HepG2 (cell line): ENCODE results near the gene DHFR2. TPM values are rescaled to one million over a fixed set of nuclear protein-coding genes. Genes with fewer than 3 reads are reported as not detected.

Experiments used
- ATAC-seq: fragments of 200-7000 bp; cut with Tn5 transposase; 3 replicates; pipeline ENCODE4 v1.9.1; 2020; ENCODE audit warnings: mild to moderate bottlenecking, moderate library complexity
- BruUV-seq: library from RNA; stranded (reverse); fragments of 400-500 nt; replicated peaks from 2 replicates; lab custom pipeline; 2021; lab: Mats Ljungman, UMichigan
- CTCF ChIA-PET: fragments of 300-600 bp; formaldehyde crosslinking; extraction: SDS; loops from one replicate; lab custom pipeline; 2021; ENCODE audit warnings: low total read pairs, inconsistent platforms, low intra/inter-chr PET ratio; lab: Yijun Ruan, JAX
- POLR2A ChIA-PET: fragments of 350-600 bp; sonication (Branson Sonifier 250); formaldehyde crosslinking; loops from one replicate; lab custom pipeline; 2020; ENCODE audit warnings: antibody characterized with exemption, inconsistent platforms; lab: Yijun Ruan, JAX
- DNase-seq: peaks from one replicate; pipeline ENCODE4 v3.0.0-alpha.2; 2015; ENCODE audit warnings: low spot score
- FAIRE-seq: peaks from 3 replicates; lab custom pipeline; 2011; peaks lifted over from hg19 to GRCh38; lab: Jason Lieb, UNC
- H2AFZ ChIP-seq: one replicate; pipeline ENCODE4 v1.6.1; 2011; ENCODE audit warnings: low read length, inconsistent platforms
- H3K27ac ChIP-seq: fragments of 300-600 bp; 3 replicates; pipeline ENCODE4 v1.8.0; 2011; ENCODE audit warnings: mixed run types, mild to moderate bottlenecking, mixed read lengths, low read length, inconsistent platforms; ENCODE audit not compliant: insufficient read depth; ENCODE audit errors: extremely low read length
- H3K27me3 ChIP-seq, 2 experiments: fragments of 200-600 bp in 1 of 2; 2 replicates in 1 of 2; 3 replicates in 1 of 2; pipeline versions ENCODE4 v1.6.0 to v1.8.0; 2011; ENCODE audit warnings: low read length in 2 of 2, mild to moderate bottlenecking in 2 of 2, moderate library complexity in 2 of 2, inconsistent platforms in 1 of 2; ENCODE audit not compliant: insufficient read depth in 2 of 2, control insufficient read depth in 1 of 2
- H3K36me3 ChIP-seq, 2 experiments: fragments of 200-600 bp in 1 of 2; replicated peaks in 1 of 2; 2 replicates in 1 of 2; 3 replicates in 1 of 2; pipeline versions ENCODE4 v1.5.1 to v1.8.0; 2011; ENCODE audit warnings: low read length in 2 of 2, inconsistent platforms in 1 of 2; ENCODE audit not compliant: insufficient read depth in 2 of 2, control insufficient read depth in 1 of 2
- H3K4me1 ChIP-seq: 2 replicates; pipeline ENCODE4 v1.5.1; 2012; ENCODE audit warnings: low read length, inconsistent platforms; ENCODE audit not compliant: insufficient read depth
- H3K4me2 ChIP-seq: 2 replicates; pipeline ENCODE4 v1.6.0; 2011; ENCODE audit warnings: low read depth, low read length, inconsistent platforms
- H3K4me3 ChIP-seq, 3 experiments: fragments of 200-600 bp in 1 of 3; sonication (generic), shearing (Covaris generic) in 1 of 3; replicated peaks in 1 of 3; 2 replicates each; pipeline ENCODE4 v1.5.1; 2011 to 2016; ENCODE audit warnings: low read length in 3 of 3, inconsistent platforms in 2 of 3, low read depth in 2 of 3, mild to moderate bottlenecking in 2 of 3, control low read depth in 1 of 3, mixed read lengths in 1 of 3; ENCODE audit not compliant: insufficient read depth in 1 of 3
- H3K79me2 ChIP-seq: one replicate; pipeline ENCODE4 v1.6.1; 2011; ENCODE audit warnings: low read length, inconsistent platforms; ENCODE audit not compliant: insufficient read depth
- H3K9ac ChIP-seq: 2 replicates; pipeline ENCODE4 v1.6.0; 2011; ENCODE audit warnings: mild to moderate bottlenecking, low read depth, low read length, inconsistent platforms; ENCODE audit not compliant: insufficient read depth
- H3K9me3 ChIP-seq: 2 replicates; pipeline ENCODE4 v1.5.1; 2012; ENCODE audit warnings: mild to moderate bottlenecking, low read length
- H4K20me1 ChIP-seq: 2 replicates; pipeline ENCODE4 v1.6.0; 2011; ENCODE audit warnings: inconsistent platforms, mild to moderate bottlenecking, low read length, moderate library complexity; ENCODE audit not compliant: insufficient read depth
- ADNP ChIP-seq: sonication (generic); formaldehyde crosslinking; IDR thresholded peaks from 2 replicates; pipeline ENCODE4 v1.4.0; 2020; ENCODE audit warnings: missing genetic modification reagents
- AKNA ChIP-seq: sonication (generic); formaldehyde crosslinking; IDR thresholded peaks from 2 replicates; pipeline ENCODE4 v1.4.0; 2020; ENCODE audit warnings: missing genetic modification reagents, borderline replicate concordance
- BRCA1 ChIP-seq: sonication (generic); formaldehyde crosslinking; IDR thresholded peaks from 2 replicates; pipeline ENCODE4 v1.4.0; 2020; ENCODE audit warnings: missing genetic modification reagents
- CBFB ChIP-seq: sonication (generic); formaldehyde crosslinking; IDR thresholded peaks from 2 replicates; pipeline ENCODE4 v1.4.0; 2020; ENCODE audit warnings: missing genetic modification reagents
- LRRFIP1 ChIP-seq: sonication (generic); formaldehyde crosslinking; conservative IDR thresholded peaks from 2 replicates; pipeline ENCODE4 v1.4.0; 2020; ENCODE audit warnings: missing genetic modification reagents
- NFE2 ChIP-seq: sonication (generic); formaldehyde crosslinking; IDR thresholded peaks from 2 replicates; pipeline ENCODE4 v1.4.0; 2020; ENCODE audit warnings: missing genetic modification reagents
- THAP9 ChIP-seq: sonication (generic); formaldehyde crosslinking; IDR thresholded peaks from 2 replicates; pipeline ENCODE4; 2020; ENCODE audit warnings: missing genetic modification reagents, mild to moderate bottlenecking, borderline replicate concordance
- ZFP82 ChIP-seq: sonication (generic); formaldehyde crosslinking; IDR thresholded peaks from 2 replicates; pipeline ENCODE4 v1.5.1; 2020; ENCODE audit warnings: mild to moderate bottlenecking, missing genetic modification reagents, borderline replicate concordance
- ZKSCAN1 ChIP-seq: fragments of 150-350 bp; IDR thresholded peaks from 2 replicates; pipeline ENCODE4 v1.6.1; 2014; ENCODE audit warnings: low read length
- ZNF570 ChIP-seq: sonication (generic); formaldehyde crosslinking; IDR thresholded peaks from 2 replicates; pipeline ENCODE4 v1.4.0; 2020; ENCODE audit warnings: mild to moderate bottlenecking, missing genetic modification reagents, borderline replicate concordance
- ZNF772 ChIP-seq: sonication (generic); formaldehyde crosslinking; IDR thresholded peaks from 2 replicates; pipeline ENCODE4 v1.5.0; 2020; ENCODE audit warnings: mild to moderate bottlenecking, missing genetic modification reagents
- WGBS: methylation state at CpG from one replicate; pipeline ENCODE4 v1.1.6; 2017; ENCODE audit warnings: low lambda C conversion rate; 5-methylcytosine and 5-hydroxymethylcytosine counted together
- in situ Hi-C: cut with HindIII; loops from 2 replicates; pipeline ENCODE4 v1.10.0; 2017; ENCODE audit warnings: low pct_unique_long_range_greater_than_20kb; ENCODE audit not compliant: extremely low pct_ligation_motif_present
- intact Hi-C: fragments of 100-400 bp; cut with micrococcal nuclease; formaldehyde crosslinking; loops from one replicate; pipeline ENCODE4 v1.10.0; 2022; ENCODE audit not compliant: unreplicated experiment
- polyA plus RNA-seq, 8 experiments: library from polyadenylated mRNA; depleted of rRNA in 3 of 8; stranded (reverse) in 7 of 8; unstranded in 1 of 8; fragments of >200 nt; fragmentation: Illumina TruSeq in 4 of 8; extraction: Trizol in 4 of 8; gene quantifications; 2 replicates each; pipeline versions ENCODE4 v1.2.1 to v1.2.3, GENCODE V29; 2011 to 2016; ENCODE audit warnings: low read depth in 4 of 8, missing spikeins in 1 of 8, mixed read lengths in 1 of 8; ENCODE audit not compliant: insufficient read depth in 1 of 8
- total RNA-seq, 5 experiments: library from RNA; depleted of rRNA; stranded (reverse); fragments of >200 nt; fragmentation: Illumina TruSeq; extraction: Trizol; gene quantifications; 2 replicates each; pipeline ENCODE4 v1.2.3, GENCODE V29; 2016; ENCODE audit warnings: low read depth in 1 of 5
- TF ChIP-seq, protein P1 (sequence below): sonication (generic); formaldehyde crosslinking; IDR thresholded peaks from 2 replicates; pipeline ENCODE4 v1.9.0; 2021; ENCODE audit warnings: missing genetic modification reagents, borderline replicate concordance

Gene DHFR2
- total and polyA plus RNA-seq, 2 of the 13 experiments (the other 11 are each of a cell fraction or from before 2014, with no cell fraction given), result 1.4 to 4.6 TPM

DNA sequence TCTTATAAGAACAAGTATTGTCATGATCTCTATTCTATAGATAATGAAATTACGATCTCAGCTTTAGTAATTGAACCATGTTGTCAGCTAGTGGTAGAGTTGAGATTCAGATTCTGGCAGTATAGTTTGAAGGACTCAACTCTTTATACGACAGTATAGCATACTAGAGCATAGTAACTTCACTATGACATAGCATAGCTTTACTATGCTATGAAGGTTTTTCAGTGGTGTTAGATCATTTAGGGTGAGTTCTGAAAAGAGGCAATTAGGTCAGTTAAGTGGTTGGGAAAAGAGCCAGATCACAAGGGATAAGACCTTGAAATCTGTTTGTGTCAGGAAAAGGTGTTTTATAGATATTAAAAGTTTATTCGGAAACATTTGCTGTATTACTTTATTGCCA is 42.4 kb downstream of the DHFR2 start:
- Histone ChIP-seq H2AFZ (no peak overlapping the region), H4K20me1 (no peaks in the 10 kb centered on the region), H3K27me3 (no peaks in the 10 kb centered on the region), H3K4me3 (no peak overlapping the region), H3K79me2 (no peaks in the 10 kb centered on the region), H3K27ac (no peak overlapping the region), H3K4me1 (no peaks in the 10 kb centered on the region), H3K4me2 (no peak overlapping the region), H3K9ac (no peak overlapping the region), H3K36me3 (no peaks in the 10 kb centered on the region), H3K9me3 (no peaks in the 10 kb centered on the region)
- no peak for ATAC-seq
- no peak for FAIRE-seq
- no peak for DNase-seq
- WGBS, result 93% methylated on average over 3 of the region's 3 CpGs
- CTCF ChIA-PET, result no interaction called here
- POLR2A ChIA-PET, result no interaction called here
- in situ Hi-C loops, result no loop called here
- no TSS peak for BruUV-seq
- intact Hi-C loops, result no loop called here
- TF ChIP-seq ZKSCAN1, result no peak
- no peak for TF ChIP-seq AKNA (CRISPR knock-in tag)
- no peak for TF ChIP-seq NFE2 (CRISPR knock-in tag)
- TF ChIP-seq LRRFIP1 (CRISPR knock-in tag), result no peak
- no peak for TF ChIP-seq ZNF772 (CRISPR knock-in tag)
- no peak for TF ChIP-seq ADNP
- TF ChIP-seq CBFB (CRISPR knock-in tag), result no peak
- TF ChIP-seq BRCA1 (CRISPR knock-in tag), result no peak
- no peak for TF ChIP-seq ZFP82 (CRISPR knock-in tag)
- no peak for TF ChIP-seq ZNF570 (CRISPR knock-in tag)
- TF ChIP-seq, protein P1, sequence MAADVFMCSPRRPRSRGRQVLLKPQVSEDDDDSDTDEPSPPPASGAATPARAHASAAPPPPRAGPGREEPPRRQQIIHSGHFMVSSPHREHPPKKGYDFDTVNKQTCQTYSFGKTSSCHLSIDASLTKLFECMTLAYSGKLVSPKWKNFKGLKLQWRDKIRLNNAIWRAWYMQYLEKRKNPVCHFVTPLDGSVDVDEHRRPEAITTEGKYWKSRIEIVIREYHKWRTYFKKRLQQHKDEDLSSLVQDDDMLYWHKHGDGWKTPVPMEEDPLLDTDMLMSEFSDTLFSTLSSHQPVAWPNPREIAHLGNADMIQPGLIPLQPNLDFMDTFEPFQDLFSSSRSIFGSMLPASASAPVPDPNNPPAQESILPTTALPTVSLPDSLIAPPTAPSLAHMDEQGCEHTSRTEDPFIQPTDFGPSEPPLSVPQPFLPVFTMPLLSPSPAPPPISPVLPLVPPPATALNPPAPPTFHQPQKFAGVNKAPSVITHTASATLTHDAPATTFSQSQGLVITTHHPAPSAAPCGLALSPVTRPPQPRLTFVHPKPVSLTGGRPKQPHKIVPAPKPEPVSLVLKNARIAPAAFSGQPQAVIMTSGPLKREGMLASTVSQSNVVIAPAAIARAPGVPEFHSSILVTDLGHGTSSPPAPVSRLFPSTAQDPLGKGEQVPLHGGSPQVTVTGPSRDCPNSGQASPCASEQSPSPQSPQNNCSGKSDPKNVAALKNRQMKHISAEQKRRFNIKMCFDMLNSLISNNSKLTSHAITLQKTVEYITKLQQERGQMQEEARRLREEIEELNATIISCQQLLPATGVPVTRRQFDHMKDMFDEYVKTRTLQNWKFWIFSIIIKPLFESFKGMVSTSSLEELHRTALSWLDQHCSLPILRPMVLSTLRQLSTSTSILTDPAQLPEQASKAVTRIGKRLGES, result no peak
- TF ChIP-seq THAP9 (CRISPR knock-in tag), result no peak
